ENCODE results near the gene CEP135.
A peak's percentile ranks its signal among the peaks of the same experiment; 100 is the strongest.
"Not testable (repeated sequence)": the region's sequence is repeated elsewhere in the genome, so short reads cannot be mapped to it uniquely, and the experiment has no call there.

CEP135 gene

DNA sequence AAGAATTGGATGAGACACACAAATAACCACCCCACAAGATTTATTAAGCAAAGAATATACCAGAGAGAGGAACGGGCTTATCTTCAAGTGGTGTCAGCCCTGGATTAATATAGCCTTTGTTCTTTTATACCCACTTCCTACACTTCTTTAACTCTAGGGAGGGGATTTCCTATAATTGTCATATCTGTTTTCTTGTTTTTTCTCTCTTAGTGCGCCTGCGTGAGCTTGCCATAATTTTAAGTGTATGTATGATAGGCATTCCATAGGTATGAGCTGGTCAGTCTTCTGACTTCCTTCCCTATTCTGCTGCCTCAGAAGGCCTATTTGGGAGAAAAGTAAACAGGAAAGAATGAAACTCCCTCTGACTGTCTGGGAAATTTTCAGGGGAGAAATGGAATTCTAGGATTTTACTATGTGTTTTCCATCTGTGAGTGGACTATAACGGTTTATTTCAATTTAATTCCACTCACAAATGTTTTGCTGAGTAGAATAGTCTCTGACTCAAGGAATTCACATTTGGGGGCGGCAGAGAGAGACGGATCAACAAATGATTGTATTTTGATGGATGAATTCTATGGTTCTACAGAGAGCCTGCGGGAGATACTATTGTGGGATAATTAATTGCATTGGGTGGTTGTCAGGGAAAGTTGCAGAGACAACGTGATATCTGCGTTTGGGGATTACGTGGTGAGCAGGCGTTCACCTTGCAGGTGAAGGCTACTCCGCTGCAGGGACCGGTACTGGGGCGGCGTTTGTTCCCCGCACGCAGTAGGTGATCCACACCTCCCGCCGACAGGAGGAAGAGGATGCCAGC is 626 bp upstream of the CEP135 start:
- peak; percentile 47 for DNase-seq

DNA sequence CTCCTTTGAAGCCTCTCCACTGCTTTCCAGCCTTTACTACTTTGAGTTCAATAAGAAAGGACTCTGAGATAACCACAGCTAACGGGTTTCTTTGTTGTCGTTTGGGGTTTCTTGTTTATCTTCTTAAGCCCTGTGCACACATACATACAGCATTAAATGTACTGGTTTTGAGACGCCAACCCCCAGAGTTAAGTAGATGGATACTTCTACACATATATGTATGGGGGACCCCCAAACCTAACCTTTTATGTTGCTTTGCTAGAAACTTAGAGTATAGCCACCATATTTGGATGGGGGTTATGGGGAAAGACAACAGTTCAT is 697 bp downstream of the CEP135 start:
- DNase-seq = no peak

DNA sequence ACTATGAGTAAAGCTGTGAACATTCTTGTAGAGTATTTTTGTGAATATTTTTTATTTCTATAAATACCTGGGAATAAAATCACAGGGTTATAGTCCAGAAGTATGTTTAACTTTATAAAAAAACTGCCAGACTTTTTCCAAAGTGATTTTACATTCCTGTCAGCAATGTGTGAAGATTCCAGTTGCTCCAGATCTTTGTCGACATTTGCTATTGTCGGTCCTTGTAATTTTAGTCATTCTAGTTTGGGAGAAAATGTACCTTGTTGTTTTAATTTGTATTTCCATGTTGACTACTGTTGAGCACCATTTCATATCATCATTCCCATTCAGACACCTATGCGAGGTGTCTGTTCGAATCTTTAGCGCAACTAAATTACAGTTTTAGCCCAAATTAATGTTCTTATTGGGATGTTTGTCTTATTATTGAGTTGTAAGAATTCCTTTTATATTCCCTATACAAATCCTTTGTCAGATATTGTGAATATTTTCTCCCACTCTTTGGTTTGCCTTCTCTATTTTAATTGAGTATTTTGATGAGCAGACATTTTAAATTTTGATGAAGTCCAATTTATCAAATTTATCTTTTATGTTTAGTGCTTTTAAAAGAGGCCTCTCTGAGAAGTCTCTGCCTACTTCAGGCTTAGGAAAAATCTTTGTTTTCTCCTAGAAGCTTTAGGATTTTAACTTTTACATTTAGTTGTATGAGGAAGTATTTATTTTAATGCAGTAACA is 2.6 kb downstream of the CEP135 start:
- DNase-seq = no peak

DNA sequence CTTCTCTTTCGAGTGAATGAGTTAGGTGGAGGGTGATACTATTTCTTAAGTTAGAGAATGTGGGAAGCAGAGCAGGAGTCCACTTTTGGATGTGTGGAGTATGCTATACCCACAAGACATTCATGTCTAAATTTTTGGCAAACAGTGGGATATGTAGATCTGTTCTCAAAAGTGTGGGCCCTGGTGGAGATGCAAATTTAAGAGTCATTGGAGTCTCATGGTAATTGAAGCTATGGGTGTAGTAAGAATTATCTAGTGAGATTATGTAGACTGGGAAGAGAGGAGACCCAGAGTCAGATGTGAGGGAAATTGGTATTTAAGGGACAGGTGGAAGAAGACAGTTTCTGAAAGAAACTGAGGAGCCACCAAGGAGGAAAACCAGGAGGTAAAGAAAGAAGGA is 7.0 kb downstream of the CEP135 start:
- DNase-seq = no peak

DNA sequence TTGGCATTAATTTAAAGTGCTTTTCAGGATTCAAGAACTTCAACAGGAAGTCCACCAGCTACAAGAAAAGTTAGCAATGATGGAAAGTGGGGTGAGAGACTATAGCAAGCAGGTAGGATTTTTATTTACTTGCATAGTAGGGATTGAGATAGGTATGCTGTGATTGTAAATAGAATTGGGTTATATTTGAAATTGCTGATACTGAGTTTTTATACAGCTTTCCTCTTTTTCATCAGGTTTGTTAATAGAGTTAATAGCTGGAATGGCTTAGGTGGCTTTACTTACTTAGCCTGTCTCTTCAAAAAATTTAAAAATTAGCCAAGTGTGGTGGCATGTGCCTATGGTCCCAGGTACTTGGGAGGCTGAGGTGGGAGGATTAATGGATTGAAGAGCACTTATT is 10.9 kb downstream of the CEP135 start:
- DNase-seq = no peak

DNA sequence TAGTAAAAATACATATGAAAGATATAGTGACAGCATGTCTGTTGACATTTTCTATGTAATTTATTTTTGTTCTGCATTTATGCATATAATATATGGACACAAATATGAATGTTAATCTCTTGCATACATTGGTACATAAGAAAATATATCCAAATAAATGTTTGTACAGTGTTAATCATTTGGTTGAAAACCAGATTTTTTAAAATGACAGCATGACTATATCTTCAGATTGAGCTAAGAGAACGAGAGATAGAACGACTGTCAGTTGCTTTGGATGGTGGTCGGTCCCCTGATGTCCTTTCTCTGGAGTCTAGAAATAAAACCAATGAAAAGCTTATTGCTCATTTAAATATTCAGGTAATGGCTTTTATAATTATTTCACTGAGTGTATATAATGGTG is 15.3 kb downstream of the CEP135 start:
- no peak for DNase-seq

DNA sequence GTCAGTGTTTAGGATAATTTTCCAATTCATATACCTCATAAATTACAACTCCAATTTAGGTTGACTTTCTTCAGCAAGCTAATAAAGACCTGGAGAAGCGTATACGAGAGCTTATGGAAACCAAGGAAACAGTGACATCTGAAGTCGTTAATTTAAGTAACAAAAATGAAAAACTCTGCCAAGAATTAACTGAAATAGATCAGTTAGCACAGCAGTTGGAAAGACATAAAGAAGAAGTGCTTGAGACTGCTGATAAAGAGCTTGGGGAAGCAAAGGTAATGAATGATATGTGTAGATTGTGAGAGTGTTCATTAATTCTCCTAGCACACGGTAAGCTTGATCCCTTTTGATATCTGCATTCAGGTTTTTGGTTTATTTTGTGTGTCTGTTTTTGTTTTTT is 16.8 kb downstream of the CEP135 start:
- DNase-seq = no peak

DNA sequence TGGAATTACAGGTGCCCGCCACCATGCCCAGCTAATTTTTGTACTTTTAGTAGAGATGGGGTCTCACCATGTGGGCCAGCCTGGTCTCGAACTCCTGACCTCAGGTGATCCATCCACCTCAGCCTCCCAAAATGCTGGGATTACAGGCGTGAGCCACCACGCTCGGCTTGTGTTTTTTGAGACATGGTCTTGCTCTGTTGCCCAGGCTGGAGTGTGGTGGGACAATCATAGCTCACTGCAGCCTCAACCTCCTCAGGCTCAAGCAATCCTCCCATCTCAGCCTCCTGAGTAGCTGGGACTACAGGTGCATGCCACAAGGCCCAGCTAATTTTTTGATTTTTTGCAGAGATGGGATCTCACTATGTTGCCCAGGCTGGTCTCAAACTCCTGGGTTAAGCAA is 17.6 kb downstream of the CEP135 start:
- DNase-seq = not testable (repeated sequence)

DNA sequence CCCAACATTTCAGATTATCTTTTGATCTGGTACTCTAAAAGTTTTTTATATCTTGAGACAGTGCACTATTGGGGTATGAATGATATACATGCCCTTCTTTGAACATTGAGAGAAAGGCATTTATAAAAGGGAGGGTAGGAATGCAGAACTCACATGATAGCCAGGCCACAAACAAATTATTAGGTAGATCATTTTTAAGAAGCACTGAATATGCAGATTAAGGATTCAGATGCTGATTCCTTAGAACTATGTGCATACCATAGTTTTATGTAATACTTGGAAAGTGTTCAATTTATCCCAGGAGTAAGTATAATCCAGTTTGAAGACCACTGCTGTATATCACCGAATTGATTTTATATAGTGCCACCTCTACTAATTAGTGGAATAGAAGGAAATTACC is 18.6 kb downstream of the CEP135 start:
- no peak for DNase-seq

DNA sequence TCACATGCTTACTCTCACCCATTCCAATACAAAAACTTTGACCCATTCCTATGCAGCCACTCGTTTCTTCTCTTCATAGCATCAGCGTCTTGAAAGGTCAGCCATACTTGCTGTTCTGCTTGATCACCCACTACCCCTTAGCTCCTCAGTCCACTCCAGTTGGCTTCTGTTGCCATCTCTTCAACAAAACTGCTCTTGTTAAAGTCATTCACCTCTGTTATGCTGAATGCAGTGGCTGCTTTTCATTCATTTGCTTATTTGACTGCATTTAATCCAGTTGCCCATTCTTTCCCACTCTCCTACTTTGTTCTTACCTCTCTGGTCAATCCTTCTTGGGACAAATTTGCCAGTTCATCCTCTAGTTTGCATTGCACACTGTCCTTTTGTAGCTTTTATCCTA is 24.9 kb downstream of the CEP135 start:
- no peak for DNase-seq

DNA sequence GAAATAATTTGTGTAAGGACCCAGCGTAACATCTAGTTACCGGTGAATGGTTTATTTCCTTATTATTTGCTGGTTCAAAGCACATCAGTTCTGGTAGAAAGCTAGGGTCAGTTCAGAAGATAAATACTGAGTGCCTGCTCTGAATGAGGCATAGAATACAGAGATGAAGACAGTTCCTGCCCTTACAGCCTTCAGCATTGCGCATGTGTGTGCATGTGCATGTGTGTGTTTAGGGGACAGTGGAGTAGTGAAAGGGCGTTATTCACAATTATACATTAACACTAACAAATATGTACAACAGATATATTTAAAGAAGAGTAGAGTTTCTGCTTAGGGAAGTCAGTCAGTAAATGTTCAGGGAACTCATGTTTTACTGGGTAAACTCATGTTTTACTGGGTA is 29.1 kb downstream of the CEP135 start:
- no peak for DNase-seq

DNA sequence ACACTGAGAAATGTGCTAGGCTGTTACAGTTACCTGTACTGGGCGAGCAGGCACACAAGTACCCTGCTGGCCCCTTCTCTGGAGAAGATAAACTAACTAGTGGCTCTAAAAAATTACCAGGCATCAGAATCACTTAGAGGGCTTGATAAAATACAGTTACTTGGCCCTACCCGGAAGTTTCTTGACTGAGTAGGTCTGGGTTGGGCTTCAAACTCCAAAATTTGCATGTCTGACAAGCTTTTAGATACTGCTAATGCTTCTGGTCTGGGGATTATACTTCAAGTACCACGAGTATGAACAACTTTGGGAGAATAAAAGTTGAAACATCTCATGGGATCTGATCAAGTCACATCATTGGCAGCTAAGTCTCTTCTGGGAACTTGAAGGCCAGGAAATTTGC is 30.8 kb downstream of the CEP135 start:
- no peak for DNase-seq

DNA sequence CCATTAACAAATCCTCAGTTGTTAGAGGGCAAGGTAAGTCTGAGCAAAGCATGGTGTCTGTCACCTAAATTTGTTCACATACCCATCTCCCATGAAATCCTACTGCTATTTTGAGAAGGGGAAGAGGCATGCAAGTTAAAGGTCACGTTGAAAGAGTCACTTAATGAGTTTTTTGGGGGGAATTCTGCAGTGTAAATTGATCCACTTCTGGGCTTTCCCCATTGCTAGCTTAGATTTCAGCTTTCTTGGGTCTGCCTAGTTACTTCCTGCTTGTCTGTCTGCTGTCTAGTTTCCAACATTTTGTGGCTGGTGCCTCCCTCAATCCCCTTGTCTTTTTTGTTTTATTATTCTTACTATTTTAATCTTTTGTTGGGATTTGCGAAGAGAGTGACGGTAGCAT is 32.0 kb downstream of the CEP135 start:
- no peak for DNase-seq

DNA sequence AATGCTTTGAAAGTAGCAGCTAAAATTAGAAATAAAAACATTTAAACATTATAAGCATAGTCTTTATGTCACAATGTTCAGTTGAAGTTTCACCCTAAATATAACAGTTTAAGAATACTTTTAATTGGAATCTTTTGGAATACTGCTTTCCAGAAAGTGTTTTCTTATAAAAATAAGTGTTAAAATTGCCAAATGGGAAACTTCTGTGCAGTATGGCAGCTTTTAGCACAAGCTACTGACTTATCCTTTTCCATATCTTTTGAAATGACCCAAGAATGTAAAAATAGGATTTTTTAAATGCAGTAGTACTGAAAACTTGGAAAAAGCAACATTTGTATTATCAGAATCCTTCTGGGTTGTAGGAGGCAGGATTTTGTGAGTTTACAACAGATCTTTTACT is 34.2 kb downstream of the CEP135 start:
- DNase-seq = no peak

DNA sequence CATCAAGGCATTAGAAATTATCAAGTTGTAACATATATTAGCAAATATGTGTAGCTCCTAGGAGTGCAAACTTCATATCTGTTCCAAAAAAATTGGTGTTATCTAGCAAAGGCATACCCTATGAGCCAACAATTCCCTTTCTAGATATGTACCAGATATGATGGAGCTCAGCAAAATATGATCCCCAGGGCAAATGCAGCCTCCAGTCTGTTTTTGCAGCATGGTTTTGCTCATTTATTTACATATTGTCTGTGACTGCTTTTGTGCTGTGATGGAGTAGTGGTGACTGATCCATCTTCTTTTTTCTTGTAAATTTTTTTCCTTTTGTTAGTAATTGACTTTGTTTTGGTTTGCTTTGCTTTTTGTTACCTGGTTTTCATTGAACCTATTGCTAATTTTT is 41.0 kb downstream of the CEP135 start:
- no peak for DNase-seq

DNA sequence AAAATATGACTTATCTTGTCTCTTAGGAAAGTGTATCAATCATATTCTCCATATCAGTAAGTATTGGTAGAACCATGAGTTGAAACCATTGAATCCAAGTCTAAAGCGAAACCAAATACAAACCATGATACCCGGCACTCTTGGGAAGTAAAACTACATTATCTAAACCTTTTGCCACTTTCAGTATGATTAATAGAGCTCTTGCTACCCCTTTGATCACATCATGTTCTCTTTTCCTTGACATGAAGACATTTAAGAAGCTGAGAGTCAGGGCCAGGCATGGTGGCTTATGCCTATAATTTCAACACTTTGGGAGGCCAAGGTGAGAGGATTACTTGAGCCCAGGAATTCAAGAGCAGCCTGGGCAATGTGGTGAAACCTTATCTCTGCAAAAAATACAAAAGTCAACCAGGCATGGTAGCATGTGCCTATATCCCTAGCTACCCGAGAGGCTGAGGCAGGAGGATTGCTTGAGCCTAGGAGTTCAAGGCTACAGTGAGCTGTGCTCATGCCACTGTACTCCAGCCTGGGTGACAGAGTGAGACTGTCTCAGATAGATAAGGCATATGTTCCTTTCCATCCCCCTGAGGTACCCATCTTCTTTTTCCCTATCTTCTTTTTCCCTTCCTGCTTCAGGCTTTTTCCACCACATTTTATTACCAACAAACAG is 45.4 kb downstream of the CEP135 start:
- DNase-seq = no peak

DNA sequence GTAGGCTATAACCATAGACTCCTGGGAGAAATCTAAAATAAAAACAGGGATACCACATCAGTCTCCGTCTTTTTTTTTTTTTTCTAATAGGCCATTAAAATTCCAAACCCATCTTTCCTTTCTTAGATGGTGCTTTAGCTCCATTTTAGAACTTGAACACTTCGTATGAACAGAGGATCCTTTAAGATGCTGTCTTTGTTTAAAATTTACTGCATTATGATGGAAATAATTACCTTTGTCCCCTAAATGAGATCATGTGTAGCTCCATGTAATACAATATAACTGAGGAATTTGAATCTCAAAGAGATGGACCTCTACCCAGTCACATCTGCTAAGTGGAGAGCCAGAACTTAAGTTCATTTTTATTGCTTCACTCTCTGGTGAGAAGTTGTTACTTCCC is 47.9 kb downstream of the CEP135 start:
- no peak for DNase-seq

DNA sequence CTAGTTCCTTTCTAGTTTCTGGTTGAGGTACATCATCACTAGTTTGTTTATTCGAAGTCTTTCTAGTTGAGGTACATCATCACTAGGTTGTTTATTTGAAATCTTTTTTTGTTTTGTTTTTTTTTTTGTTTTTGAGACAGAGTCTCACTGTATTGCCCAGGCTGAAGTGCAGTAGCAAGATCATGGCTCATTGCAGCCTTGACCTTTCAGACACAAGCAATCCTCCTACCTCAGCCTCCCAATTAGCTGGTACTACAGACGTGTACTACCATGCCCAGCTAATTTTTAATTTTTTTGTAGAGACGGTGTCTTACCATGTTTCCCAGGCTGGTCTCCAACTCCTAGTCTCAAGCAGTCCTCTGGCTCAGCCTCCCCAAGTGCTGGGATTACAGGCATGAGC is 54.9 kb downstream of the CEP135 start:
- DNase-seq = no peak

DNA sequence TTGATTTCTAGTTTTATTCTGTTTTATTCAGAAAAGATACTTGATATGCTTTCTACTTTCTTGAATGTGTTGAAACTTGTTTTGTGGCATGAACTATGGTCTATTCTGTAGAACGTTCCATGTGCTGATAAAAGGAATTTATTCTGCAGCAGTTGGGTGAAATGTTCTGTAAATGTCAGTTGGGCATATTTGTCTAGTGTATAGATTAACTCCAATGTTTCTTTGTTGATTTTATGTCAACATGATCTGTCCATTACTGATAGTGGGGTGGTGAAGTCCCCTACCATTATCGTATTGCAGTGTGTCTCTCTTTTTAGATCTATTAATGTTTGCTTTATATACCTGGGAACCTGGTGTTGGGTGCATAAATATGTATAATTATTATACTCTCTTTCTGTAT is 55.5 kb downstream of the CEP135 start:
- no peak for DNase-seq

DNA sequence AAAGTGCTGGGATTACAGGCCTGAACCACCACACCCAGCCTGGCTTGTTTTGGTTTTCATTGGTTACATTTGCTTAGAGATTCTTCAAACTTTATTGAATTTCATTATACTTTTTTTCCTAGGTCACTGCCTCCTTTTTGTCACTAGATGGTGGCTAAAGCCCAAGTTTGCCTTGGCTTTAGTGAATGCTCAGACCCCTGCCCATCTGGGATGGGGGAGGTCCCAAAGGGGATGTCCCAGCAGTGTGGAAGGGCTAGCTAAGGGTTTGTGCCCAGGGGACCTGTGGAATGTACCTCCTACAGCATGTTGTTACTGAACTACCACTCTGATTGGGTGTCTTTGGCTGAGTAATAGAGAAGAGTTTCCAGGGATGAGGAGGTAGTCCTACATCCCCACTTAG is 58.4 kb downstream of the CEP135 start:
- no peak for DNase-seq

DNA sequence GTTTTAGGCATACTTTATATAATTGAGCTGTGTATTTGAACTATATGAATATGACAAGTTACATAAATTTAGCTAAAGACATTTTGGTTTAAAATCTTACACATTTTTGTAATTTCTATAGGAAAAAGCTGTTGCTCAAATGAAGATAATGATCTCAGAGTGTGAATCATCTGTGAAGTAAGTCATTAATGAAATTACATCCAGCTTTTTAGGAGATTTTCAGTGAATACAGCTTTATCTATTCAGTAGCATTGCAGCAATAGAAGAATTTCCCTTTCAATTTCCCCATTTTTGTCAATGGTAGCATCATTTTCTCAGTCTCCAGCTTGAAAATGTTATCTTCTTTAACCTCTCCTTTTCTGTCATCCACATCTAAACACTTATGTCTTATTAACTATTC is 59.5 kb downstream of the CEP135 start:
- DNase-seq = no peak

DNA sequence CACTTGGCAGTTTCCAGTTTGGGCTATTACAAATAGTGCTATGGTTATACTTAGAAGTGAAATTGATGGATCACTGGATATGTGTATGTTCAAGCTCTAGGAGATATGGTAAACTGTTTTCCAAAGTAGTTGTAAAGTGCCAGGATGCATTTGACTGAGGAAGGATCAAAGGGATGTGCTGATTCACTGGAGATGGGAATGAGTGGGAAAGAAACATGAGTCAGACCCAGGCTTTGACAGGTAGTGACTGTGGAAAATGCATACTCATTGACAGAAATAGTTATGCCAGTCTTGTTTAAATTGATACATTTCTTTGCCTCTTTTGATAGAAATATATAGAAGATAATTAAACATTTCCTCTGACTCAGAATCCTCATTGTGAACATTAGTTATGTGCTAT is 77.9 kb downstream of the CEP135 start:
- DNase-seq = no peak

DNA sequence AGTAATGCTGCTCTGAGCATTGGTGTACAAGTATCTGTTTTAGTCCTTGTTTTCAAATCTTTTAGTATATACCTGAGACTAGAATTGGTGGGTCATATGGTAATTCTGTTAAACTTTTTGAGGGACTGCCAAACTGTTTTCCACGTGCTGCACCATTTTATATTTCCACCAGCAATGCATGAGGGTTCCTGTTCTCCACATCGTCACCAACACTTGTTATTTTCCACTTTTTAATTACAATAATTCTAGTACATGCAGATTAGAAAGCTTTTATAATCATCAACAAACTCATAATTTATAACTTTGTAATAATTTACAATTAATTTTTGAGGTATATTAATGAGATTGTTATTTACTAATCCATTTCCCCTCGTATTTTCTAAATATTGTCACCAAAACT is 79.4 kb downstream of the CEP135 start:
- DNase-seq = no peak

DNA sequence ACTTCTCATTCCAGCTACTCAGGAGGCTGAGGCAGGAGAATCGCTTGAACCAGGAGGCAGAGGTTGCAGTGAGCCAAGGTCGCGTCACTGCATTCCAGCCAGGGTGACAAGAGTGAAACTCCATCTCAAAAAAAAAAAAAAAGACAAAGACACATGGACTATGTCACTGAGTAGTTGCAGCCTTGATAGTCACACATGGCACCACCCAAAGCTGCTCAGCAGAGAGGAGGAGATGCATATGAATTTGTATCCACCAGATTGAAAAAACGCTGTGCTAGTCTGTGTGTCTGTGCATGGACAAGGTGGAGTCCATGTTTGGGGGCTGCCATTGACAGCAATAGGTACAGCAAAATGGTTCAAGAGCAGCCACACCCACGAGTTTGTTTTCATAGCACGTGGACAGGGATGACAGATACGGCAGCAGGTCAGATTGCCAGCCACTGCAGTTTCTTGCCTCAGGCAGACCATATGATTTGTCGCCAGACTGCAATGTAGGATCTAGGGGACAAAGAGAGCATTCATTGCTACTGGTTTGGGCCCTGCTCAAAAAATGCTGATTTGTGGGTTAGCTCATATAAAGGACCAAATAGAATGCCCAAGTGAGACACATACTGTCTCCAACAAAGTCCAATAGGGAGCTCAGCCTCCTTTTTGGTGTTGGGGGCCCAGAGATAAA is 89.9 kb downstream of the CEP135 start:
- peak; percentile 35 for DNase-seq

Data from NCI-H69 (cell line).